Measurements from ENCODE around the gene TRIM33.
"Not testable (repeated sequence)": the region's sequence is repeated elsewhere in the genome, so short reads cannot be mapped to it uniquely, and the experiment has no call there.

TRIM33 gene

GRCh38 chr1:114390361-114390760 lies 120.6 kb downstream of the TRIM33 start:
- no peak overlapping the region for H3K4me3 ChIP-seq (ENCODE audit: low read depth, low read length)
- DNase-seq (ENCODE audit: low read depth): no peak
- TF ChIP-seq MYC (IDR thresholded peaks at IDR 0.05; ENCODE audit: low read depth, low read length) (no peak), POLR2A (IDR thresholded peaks at IDR 0.05; ENCODE audit: extremely low read depth, insufficient read length) (no peak), MAX (IDR thresholded peaks at IDR 0.05; ENCODE audit: low read depth, low read length) (no peak), CTCF (IDR thresholded peaks at IDR 0.05; ENCODE audit: low read depth, low read length) (no peak)

- H3K4me3 ChIP-seq (ENCODE audit: low read depth, low read length): no peak overlapping the region
- TF ChIP-seq CTCF (IDR thresholded peaks at IDR 0.05; ENCODE audit: low read depth, low read length): no peak
- DNase-seq (ENCODE audit: low read depth): no peak
Measured at GRCh38 chr1:114388432-114389003, 122.5 kb downstream of the TRIM33 start.

- H3K4me3 ChIP-seq (ENCODE audit: low read depth, low read length); DNase-seq (ENCODE audit: low read depth): not testable (repeated sequence)
Measured at GRCh38 chr1:114387585-114387984, 123.4 kb downstream of the TRIM33 start.

GRCh38 chr1:114387010-114387360 lies 124.0 kb downstream of the TRIM33 start:
- TF ChIP-seq POLR2A (IDR thresholded peaks at IDR 0.05; ENCODE audit: extremely low read depth, insufficient read length) (no peak), MAX (IDR thresholded peaks at IDR 0.05; ENCODE audit: low read depth, low read length) (no peak), MYC (IDR thresholded peaks at IDR 0.05; ENCODE audit: low read depth, low read length) (no peak), CTCF (IDR thresholded peaks at IDR 0.05; ENCODE audit: low read depth, low read length) (no peak)
- no peak for DNase-seq (ENCODE audit: low read depth)
- no peak overlapping the region for H3K4me3 ChIP-seq (ENCODE audit: low read depth, low read length)

- H3K4me3 ChIP-seq (ENCODE audit: low read depth, low read length): no peak overlapping the region
- no peak for TF ChIP-seq CTCF (IDR thresholded peaks at IDR 0.05; ENCODE audit: low read depth, low read length)
- TF ChIP-seq MYC (IDR thresholded peaks at IDR 0.05; ENCODE audit: low read depth, low read length): no peak
- DNase-seq (ENCODE audit: low read depth): no peak
Measured at GRCh38 chr1:114386129-114387009, 124.6 kb downstream of the TRIM33 start.

- no peak overlapping the region for H3K4me3 ChIP-seq (ENCODE audit: low read depth, low read length)
- DNase-seq (ENCODE audit: low read depth): no peak
- TF ChIP-seq POLR2A (IDR thresholded peaks at IDR 0.05; ENCODE audit: extremely low read depth, insufficient read length): no peak
Measured at GRCh38 chr1:114384922-114385321, 126.1 kb downstream of the TRIM33 start.

GRCh38 chr1:114379987-114380386 lies 131.0 kb downstream of the TRIM33 start:
- peak; percentile 27 for DNase-seq (ENCODE audit: low read depth)
- no peak for TF ChIP-seq CTCF (IDR thresholded peaks at IDR 0.05; ENCODE audit: low read depth, low read length)
- TF ChIP-seq POLR2A (IDR thresholded peaks at IDR 0.05; ENCODE audit: extremely low read depth, insufficient read length): no peak
- no peak for TF ChIP-seq MYC (IDR thresholded peaks at IDR 0.05; ENCODE audit: low read depth, low read length)
- H3K4me3 ChIP-seq (ENCODE audit: low read depth, low read length): no peak overlapping the region

Data from NB4 (cell line).